ENCODE data around the gene NSMF. TPM values are rescaled to one million over a fixed set of nuclear protein-coding genes. Genes with fewer than 3 reads are reported as not detected.

Gene NSMF
- total and polyA plus RNA-seq, 2 of the 4 experiments (the other 2 are of a cell fraction), result 7.7 to 40.9 TPM

GRCh38 chr9:137456864-137457405 lies 2.2 kb downstream of the NSMF start:
- dilution Hi-C loops (cut with HindIII; ENCODE audit: low sequenced_read_pairs, unreplicated experiment), result no loop called here
- H2BK20ac ChIP-seq (ENCODE audit: low read depth, low read length), result no peak overlapping the region
- no peak overlapping the region for H3K4me3 ChIP-seq (ENCODE audit: insufficient read depth, low read depth, low read length)
- no peak overlapping the region for H3K27ac ChIP-seq (ENCODE audit: insufficient read depth, low read length)
- in situ Hi-C loops (cut with MboI; ENCODE audit: low sequenced_read_pairs), result no loop called here
- peak overlapping the region; percentile 72 for H2AK9ac ChIP-seq (replicated peaks; ENCODE audit: low read depth, low read length, poor library complexity)
- ChIA-PET CTCF (interaction anchor here (0.8 kb wide), 1 partner anchor 155 kb away, joined by 3 read pairs; the partner anchor contains the start of gene NRARP), POLR2A (ENCODE audit: unreplicated experiment) (no interaction called here)
- H3K9me3 ChIP-seq (ENCODE audit: control insufficient read depth, insufficient read depth, low read length), result no peaks in the 10 kb centered on the region
- peaks cover 24% of the 10 kb centered on the region for H3K4me1 ChIP-seq (ENCODE audit: control insufficient read depth, insufficient read depth, low read length)
- peaks cover 32% of the 10 kb centered on the region for H3K36me3 ChIP-seq (ENCODE audit: control insufficient read depth, insufficient read depth, low read length)
- H4K20me1 ChIP-seq (ENCODE audit: insufficient read depth, low read length), result peaks cover 37% of the 10 kb centered on the region
- 92% methylated on average over 5 of the region's 10 CpGs; no CpG with 5 or more reads in 1 of the 2 experiments for WGBS, 2 experiments (ENCODE audit: extremely low coverage in 2 of 2, insufficient read length in 1 of 2)
- no peak overlapping the region for H3K14ac ChIP-seq (replicated peaks; ENCODE audit: low read depth, low read length)
- H2AFZ ChIP-seq (replicated peaks; ENCODE audit: low read length, poor library complexity), result peak overlapping the region; percentile 21
- H4K5ac ChIP-seq (ENCODE audit: low read depth, low read length), result no peak overlapping the region
- H3K27me3 ChIP-seq (ENCODE audit: control insufficient read depth, insufficient read depth, low read length), result no peaks in the 10 kb centered on the region
- H2BK5ac ChIP-seq (ENCODE audit: low read depth, low read length, poor library complexity, severe bottlenecking), result no peak overlapping the region
- TF ChIP-seq NFE2L2 (IDR thresholded peaks at IDR 0.05; ENCODE audit: low read depth, low read length) (no peak), POLR2A (IDR thresholded peaks at IDR 0.05; ENCODE audit: low read depth, low read length) (no peak), MAZ (IDR thresholded peaks at IDR 0.05; ENCODE audit: borderline replicate concordance, low read depth, low read length) (no peak), RCOR1 (IDR thresholded peaks at IDR 0.05; ENCODE audit: insufficient replicate concordance, low read length) (no peak), MAFK (IDR thresholded peaks at IDR 0.05; ENCODE audit: low read depth, low read length) (no peak), CTCF (conservative IDR thresholded peaks at IDR 0.05; ENCODE audit: low read depth, low read length) (no peak), CHD1 (IDR thresholded peaks at IDR 0.05; ENCODE audit: low read depth, low read length) (no peak), MXI1 (IDR thresholded peaks at IDR 0.05; ENCODE audit: borderline replicate concordance, low read depth, low read length) (no peak), RFX5 (IDR thresholded peaks at IDR 0.05; ENCODE audit: low read depth, low read length) (no peak), BHLHE40 (IDR thresholded peaks at IDR 0.05; ENCODE audit: low read depth, low read length) (no peak), CEBPB (IDR thresholded peaks at IDR 0.05; ENCODE audit: low read depth, low read length) (no peak), SMC3 (IDR thresholded peaks at IDR 0.05; ENCODE audit: low read depth, low read length) (no peak), RAD21 (IDR thresholded peaks at IDR 0.05; ENCODE audit: low read length) (no peak), ELK1 (IDR thresholded peaks at IDR 0.05; ENCODE audit: borderline replicate concordance, low read depth, low read length) (no peak), FOS (IDR thresholded peaks at IDR 0.05; ENCODE audit: low read depth, low read length) (no peak)
- H4K91ac ChIP-seq (ENCODE audit: insufficient read depth, low read depth, low read length), result no peak overlapping the region
- H3K56ac ChIP-seq (ENCODE audit: extremely low read depth, insufficient read depth, low read length), result no peak overlapping the region
- H3K9ac ChIP-seq (ENCODE audit: low read depth, low read length), result no peak overlapping the region
- H3K4ac ChIP-seq (ENCODE audit: low read depth, low read length), result no peak overlapping the region; the same call in 1 of the 2 replicates
- peak overlapping the region; percentile 6; the same call in 1 of the 2 replicates for H3K4me2 ChIP-seq (ENCODE audit: low read depth, low read length)
- DNase-seq (no peak), ATAC-seq (ENCODE audit: low read depth) (no peak)
- peak overlapping the region; percentile 8; the same call in 1 of the 2 replicates for H2AK5ac ChIP-seq (ENCODE audit: low read depth, low read length)
- intact Hi-C loops (cut with micrococcal nuclease), result no loop called here
- no peaks in the 10 kb centered on the region for H3K9me1 ChIP-seq (ENCODE audit: insufficient read depth, low read length)
- H2BK120ac ChIP-seq (ENCODE audit: low read depth, low read length), result no peak overlapping the region
- H3K23ac ChIP-seq (ENCODE audit: low read depth, low read length), result peak overlapping the region; percentile 42; the same call in 1 of the 2 replicates
- no TSS peak for BruUV-seq (replicated peaks)
- H4K8ac ChIP-seq (ENCODE audit: low read depth in 2 of 2, low read length in 2 of 2), result no peak overlapping the region
- peaks cover 6 to 42% of the 10 kb centered on the region in 2 experiments; a peak in 3 of 4 replicates for H3K79me1 ChIP-seq (ENCODE audit: low read depth in 1 of 2, low read length in 2 of 2)
- no peak overlapping the region for H2BK15ac ChIP-seq (ENCODE audit: low read depth, low read length)
- H3K18ac ChIP-seq (ENCODE audit: low read depth, low read length), result no peak overlapping the region

Data from IMR-90 (cell line).